ENCODE measurements around the gene NYAP1. TPM values are rescaled to one million over a fixed set of nuclear protein-coding genes. Genes with fewer than 3 reads are reported as not detected.

The NYAP1 gene
- total RNA-seq, 1 donor from 2014 or later, result 2.5 TPM

DNA sequence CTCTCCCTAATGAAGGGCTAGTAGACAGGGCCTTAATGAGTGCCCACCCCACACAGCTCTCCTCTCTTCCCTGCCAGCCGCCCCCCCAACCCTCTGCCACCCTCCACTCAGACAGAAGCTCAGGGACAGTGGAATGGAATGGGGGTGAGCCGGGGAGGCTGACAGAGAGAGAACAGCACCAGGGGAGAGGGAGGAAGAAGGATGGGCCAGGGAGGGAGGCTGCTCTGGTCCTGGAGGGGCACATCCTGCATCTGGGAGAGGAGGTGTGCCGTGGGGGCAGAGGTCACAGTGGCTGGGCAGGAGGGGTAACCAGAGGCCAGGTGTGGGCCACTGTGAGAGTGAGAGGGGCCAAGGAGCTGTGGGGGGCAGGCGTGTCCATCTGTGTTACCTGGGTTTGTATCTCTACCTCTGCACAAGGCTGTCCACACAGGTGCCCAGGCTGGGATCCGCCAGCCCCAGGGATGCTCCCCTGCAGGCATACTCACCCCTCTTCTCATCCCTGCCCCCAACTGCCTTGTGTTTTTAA is 2.4 kb downstream of the NYAP1 start:
- DNase-seq (ENCODE audit: low read depth) (no peak), FAIRE-seq (no peak)
- no peaks in the 10 kb centered on the region for H3K27me3 Mint-ChIP-seq (ENCODE audit: low read depth, unreplicated experiment)
- H3K36me3 Mint-ChIP-seq (ENCODE audit: low read depth, unreplicated experiment), result peaks cover 3% of the 10 kb centered on the region
- no peaks in the 10 kb centered on the region for H3K27me3 ChIP-seq (ENCODE audit: insufficient read depth, low read length)
- H3K4me2 ChIP-seq (ENCODE audit: low read length), result no peak overlapping the region
- H3K27ac ChIP-seq (ENCODE audit: low read depth, low read length), result no peak overlapping the region
- H3K79me2 ChIP-seq (ENCODE audit: insufficient read depth, low read length), result no peaks in the 10 kb centered on the region
- no peak overlapping the region for H3K9ac ChIP-seq (ENCODE audit: low read length)
- no peak overlapping the region for H2AFZ ChIP-seq (ENCODE audit: low read depth, low read length)
- H3K9me3 ChIP-seq (ENCODE audit: insufficient read depth, low read depth, low read length), result no peaks in the 10 kb centered on the region
- no peak overlapping the region for H3K4me3 ChIP-seq (ENCODE audit: insufficient read depth, low read depth, low read length)
- no peaks in the 10 kb centered on the region for H4K20me1 ChIP-seq (ENCODE audit: insufficient read depth, low read length)
- peaks cover 7% of the 10 kb centered on the region for H3K4me1 ChIP-seq (ENCODE audit: insufficient read depth, low read length)
- TF ChIP-seq EZH2 (IDR thresholded peaks at IDR 0.05; ENCODE audit: insufficient read depth, low read length), result no peak
- TF ChIP-seq, protein P1, sequence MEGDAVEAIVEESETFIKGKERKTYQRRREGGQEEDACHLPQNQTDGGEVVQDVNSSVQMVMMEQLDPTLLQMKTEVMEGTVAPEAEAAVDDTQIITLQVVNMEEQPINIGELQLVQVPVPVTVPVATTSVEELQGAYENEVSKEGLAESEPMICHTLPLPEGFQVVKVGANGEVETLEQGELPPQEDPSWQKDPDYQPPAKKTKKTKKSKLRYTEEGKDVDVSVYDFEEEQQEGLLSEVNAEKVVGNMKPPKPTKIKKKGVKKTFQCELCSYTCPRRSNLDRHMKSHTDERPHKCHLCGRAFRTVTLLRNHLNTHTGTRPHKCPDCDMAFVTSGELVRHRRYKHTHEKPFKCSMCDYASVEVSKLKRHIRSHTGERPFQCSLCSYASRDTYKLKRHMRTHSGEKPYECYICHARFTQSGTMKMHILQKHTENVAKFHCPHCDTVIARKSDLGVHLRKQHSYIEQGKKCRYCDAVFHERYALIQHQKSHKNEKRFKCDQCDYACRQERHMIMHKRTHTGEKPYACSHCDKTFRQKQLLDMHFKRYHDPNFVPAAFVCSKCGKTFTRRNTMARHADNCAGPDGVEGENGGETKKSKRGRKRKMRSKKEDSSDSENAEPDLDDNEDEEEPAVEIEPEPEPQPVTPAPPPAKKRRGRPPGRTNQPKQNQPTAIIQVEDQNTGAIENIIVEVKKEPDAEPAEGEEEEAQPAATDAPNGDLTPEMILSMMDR (IDR thresholded peaks at IDR 0.05; ENCODE audit: insufficient read depth, low read depth, low read length), result no peak
- H3K4me1 Mint-ChIP-seq (ENCODE audit: low read depth, unreplicated experiment), result peaks cover 8% of the 10 kb centered on the region
- H3K36me3 ChIP-seq (ENCODE audit: insufficient read depth, low read length), result no peaks in the 10 kb centered on the region
- H3K27ac Mint-ChIP-seq (ENCODE audit: unreplicated experiment), result peak overlapping the region; percentile 87
- H3K9me3 Mint-ChIP-seq (ENCODE audit: unreplicated experiment), result no peaks in the 10 kb centered on the region
- no peak overlapping the region for H3K4me3 Mint-ChIP-seq (ENCODE audit: unreplicated experiment)

DNA sequence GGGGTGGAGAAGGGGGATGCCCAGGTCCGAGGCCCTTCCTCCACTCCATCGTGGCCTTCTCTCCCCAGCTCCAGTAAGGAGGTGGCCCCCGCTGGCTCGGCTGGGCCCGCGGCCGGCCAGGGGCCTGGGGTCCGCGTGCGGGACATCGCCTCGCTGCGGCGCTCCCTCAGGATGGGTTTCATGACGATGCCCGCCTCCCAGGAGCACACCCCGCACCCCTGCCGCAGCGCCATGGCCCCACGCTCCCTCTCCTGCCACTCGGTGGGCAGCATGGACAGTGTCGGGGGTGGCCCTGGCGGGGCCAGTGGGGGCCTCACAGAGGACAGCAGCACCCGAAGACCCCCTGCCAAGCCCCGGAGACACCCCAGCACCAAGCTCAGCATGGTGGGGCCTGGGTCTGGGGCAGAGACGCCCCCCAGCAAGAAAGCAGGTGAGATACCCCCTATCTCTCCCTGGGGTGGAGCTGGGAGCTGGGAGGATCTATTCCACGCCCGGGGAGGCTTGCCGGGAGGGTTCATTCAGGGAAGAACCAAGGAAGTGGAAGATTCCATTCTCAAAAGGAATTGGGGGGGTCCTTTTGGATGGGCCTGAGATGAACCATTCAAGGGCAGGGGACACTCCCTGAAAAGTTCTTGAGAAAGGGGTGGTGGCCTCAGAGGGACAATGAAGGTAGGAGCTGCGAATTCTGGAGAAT is 3.2 kb downstream of the NYAP1 start:
- no peak for TF ChIP-seq EZH2 (IDR thresholded peaks at IDR 0.05; ENCODE audit: insufficient read depth, low read length)
- TF ChIP-seq, protein P1 (IDR thresholded peaks at IDR 0.05; ENCODE audit: insufficient read depth, low read depth, low read length), result no peak
- Histone ChIP-seq H3K4me1 (ENCODE audit: insufficient read depth, low read length) (peaks cover 7% of the 10 kb centered on the region), H3K9me3 (ENCODE audit: insufficient read depth, low read depth, low read length) (no peaks in the 10 kb centered on the region), H4K20me1 (ENCODE audit: insufficient read depth, low read length) (no peaks in the 10 kb centered on the region), H3K36me3 (ENCODE audit: insufficient read depth, low read length) (no peaks in the 10 kb centered on the region), H3K9ac (ENCODE audit: low read length) (no peak overlapping the region), H3K4me3 (ENCODE audit: insufficient read depth, low read depth, low read length) (no peak overlapping the region), H3K27me3 (ENCODE audit: insufficient read depth, low read length) (no peaks in the 10 kb centered on the region), H3K4me2 (ENCODE audit: low read length) (peak overlapping the region; percentile 41), H3K79me2 (ENCODE audit: insufficient read depth, low read length) (no peaks in the 10 kb centered on the region), H2AFZ (ENCODE audit: low read depth, low read length) (no peak overlapping the region), H3K27ac (ENCODE audit: low read depth, low read length) (no peak overlapping the region)
- peaks cover under 1% of the 10 kb centered on the region for H3K27me3 Mint-ChIP-seq (ENCODE audit: low read depth, unreplicated experiment)
- peaks cover 6% of the 10 kb centered on the region for H3K36me3 Mint-ChIP-seq (ENCODE audit: low read depth, unreplicated experiment)
- no peak overlapping the region for H3K4me3 Mint-ChIP-seq (ENCODE audit: unreplicated experiment)
- no peak overlapping the region for H3K27ac Mint-ChIP-seq (ENCODE audit: unreplicated experiment)
- DNase-seq (ENCODE audit: low read depth) (peak; percentile 27), FAIRE-seq (no peak)
- H3K4me1 Mint-ChIP-seq (ENCODE audit: low read depth, unreplicated experiment), result peaks cover 8% of the 10 kb centered on the region
- no peaks in the 10 kb centered on the region for H3K9me3 Mint-ChIP-seq (ENCODE audit: unreplicated experiment)
